Kidney (tissue), 14 donors: ENCODE results near the gene ABHD6. TPM values are rescaled to one million over a fixed set of nuclear protein-coding genes. Genes with fewer than 3 reads are reported as not detected.
"Not testable (repeated sequence)": the region's sequence is repeated elsewhere in the genome, so short reads cannot be mapped to it uniquely, and the experiment has no call there.

ENCODE experiments used
- DNase-seq, 5 donors: peaks; one replicate each; pipeline ENCODE4 v3.0.0-alpha.2; 2013 to 2020
- FAIRE-seq: peaks from 2 replicates; lab custom pipeline; 2012; peaks lifted over from hg19 to GRCh38; lab: Jason Lieb, UNC
- H3K27ac ChIP-seq, 2 donors: one replicate each; pipeline ENCODE4 v1.7.0; 2013; ENCODE audit warnings: low read depth in 2 of 2, low read length in 2 of 2, inconsistent platforms in 1 of 2
- H3K27me3 ChIP-seq: one replicate; pipeline ENCODE4 v1.7.1; 2013; ENCODE audit warnings: low read length, inconsistent platforms; ENCODE audit not compliant: control insufficient read depth, insufficient read depth
- H3K36me3 ChIP-seq, 3 donors: one replicate each; pipeline versions ENCODE4 v1.7.0 to v1.7.1; 2013; ENCODE audit warnings: low read length in 3 of 3, control low read depth in 1 of 3, inconsistent platforms in 1 of 3; ENCODE audit not compliant: insufficient read depth in 3 of 3, control insufficient read depth in 2 of 3
- H3K4me1 ChIP-seq, 3 donors: one replicate each; pipeline versions ENCODE4 v1.7.0 to v1.7.1; 2013; ENCODE audit warnings: low read length in 3 of 3, inconsistent platforms in 1 of 3, low read depth in 1 of 3; ENCODE audit not compliant: control insufficient read depth in 2 of 3, insufficient read depth in 2 of 3
- H3K4me3 ChIP-seq, 3 donors: one replicate each; pipeline versions ENCODE4 v1.7.0 to v1.8.1; 2013; ENCODE audit warnings: low read length in 3 of 3, control low read depth in 1 of 3, inconsistent platforms in 1 of 3
- H3K9ac ChIP-seq, 3 donors: one replicate each; pipeline versions ENCODE4 v1.7.0 to v1.7.1; 2013; ENCODE audit warnings: low read length in 3 of 3, control low read depth in 1 of 3, inconsistent platforms in 1 of 3
- H3K9me3 ChIP-seq, 3 donors: one replicate each; pipeline versions ENCODE4 v1.7.0 to v1.7.1; 2013; ENCODE audit warnings: low read length in 3 of 3, control low read depth in 1 of 3, inconsistent platforms in 1 of 3; ENCODE audit not compliant: control insufficient read depth in 2 of 3, insufficient read depth in 1 of 3
- intact Hi-C: fragments of 100-400 bp; cut with DNase I; formaldehyde crosslinking; loops from one replicate; pipeline ENCODE4 v1.11.1; 2022
- polyA plus RNA-seq: library from polyadenylated mRNA; stranded (reverse); fragments of 350-450 nt; fragmentation: Illumina TruSeq; extraction: RNeasy Lipid Tissue Mini Kit (QIAGEN cat#74804); gene quantifications from one replicate; pipeline ENCODE4 v1.2.3, GENCODE V29; 2014; ENCODE audit warnings: low read depth, low replicate concordance; ENCODE audit not compliant: insufficient read depth
- total RNA-seq: library from RNA; stranded (reverse); fragmentation: NEBNext Ultra II Directional; extraction: Animal tissue kit (Norgen Biotek cat#: 25700); gene quantifications from one replicate; pipeline ENCODE4 v1.2.1, GENCODE V29; 2021
- TF ChIP-seq, protein P1 (sequence below): IDR thresholded peaks from 3 replicates; pipeline ENCODE4 v1.5.1; 2012; ENCODE audit warnings: mild to moderate bottlenecking, moderate library complexity, borderline replicate concordance; ENCODE audit not compliant: insufficient read depth; ENCODE audit errors: extremely low read depth
- donor health status: control.
- donor health status: control.
- donor health status: control.
- donor health status: control.
- donor health status: control.
- donor health status: DM: yes; HTN: yes; CAD: no.
- donor health status: Normal renal cell carcinoma (clear cell type).

Gene ABHD6
- total and polyA plus RNA-seq, 2 donors from 2014 or later, result 10.2 to 21.4 TPM

DNA sequence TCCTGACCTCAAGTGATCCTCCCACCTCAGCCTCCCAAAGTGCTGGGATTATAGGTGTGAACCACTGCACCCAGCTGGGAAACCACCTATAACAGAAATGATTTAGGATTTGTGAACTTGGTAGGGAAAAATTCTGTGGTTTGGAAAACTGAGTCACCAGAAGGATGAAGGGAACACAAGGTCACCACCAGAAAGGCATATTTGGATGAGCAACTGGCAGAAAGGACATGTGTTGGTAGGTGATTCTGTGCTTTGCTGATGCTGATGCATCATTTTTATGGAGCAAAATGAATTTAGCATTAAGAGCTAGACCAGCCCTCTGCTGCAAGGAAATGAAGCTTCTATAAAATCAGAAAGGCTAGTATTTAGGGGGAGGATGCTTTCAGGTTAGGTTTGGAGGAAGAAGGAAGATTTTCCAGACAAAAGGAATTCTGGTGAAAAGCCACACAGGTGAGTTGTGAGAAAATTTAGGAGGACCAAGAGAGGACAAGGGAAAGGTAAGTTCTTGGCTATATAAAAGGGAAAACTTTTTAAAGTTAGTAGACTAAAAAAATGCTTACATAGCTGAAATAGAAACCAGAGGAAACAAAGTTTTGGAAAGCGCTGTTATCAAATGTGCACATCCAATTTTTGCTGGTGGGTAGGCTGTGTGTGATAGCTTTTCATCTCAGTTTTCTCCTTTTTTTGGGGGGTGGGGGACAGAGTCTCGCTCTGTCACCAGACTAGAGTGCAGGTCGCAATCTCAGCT lies 98.7 kb downstream of the ABHD6 start:
- no peaks in the 10 kb centered on the region for H3K27me3 ChIP-seq
- H3K9me3 ChIP-seq, result no peaks in the 10 kb centered on the region
- H3K36me3 ChIP-seq, result peaks cover 0 to 3% (median 0%) of the 10 kb centered on the region in 3 donors
- peaks cover 0 to 18% (median 9%) of the 10 kb centered on the region in 3 donors for H3K4me1 ChIP-seq
- intact Hi-C loops, result loop anchor here (10.0 kb wide), 1 partner anchor 78 kb away; no protein-coding TSS in a partner anchor
- TF ChIP-seq, protein P1, sequence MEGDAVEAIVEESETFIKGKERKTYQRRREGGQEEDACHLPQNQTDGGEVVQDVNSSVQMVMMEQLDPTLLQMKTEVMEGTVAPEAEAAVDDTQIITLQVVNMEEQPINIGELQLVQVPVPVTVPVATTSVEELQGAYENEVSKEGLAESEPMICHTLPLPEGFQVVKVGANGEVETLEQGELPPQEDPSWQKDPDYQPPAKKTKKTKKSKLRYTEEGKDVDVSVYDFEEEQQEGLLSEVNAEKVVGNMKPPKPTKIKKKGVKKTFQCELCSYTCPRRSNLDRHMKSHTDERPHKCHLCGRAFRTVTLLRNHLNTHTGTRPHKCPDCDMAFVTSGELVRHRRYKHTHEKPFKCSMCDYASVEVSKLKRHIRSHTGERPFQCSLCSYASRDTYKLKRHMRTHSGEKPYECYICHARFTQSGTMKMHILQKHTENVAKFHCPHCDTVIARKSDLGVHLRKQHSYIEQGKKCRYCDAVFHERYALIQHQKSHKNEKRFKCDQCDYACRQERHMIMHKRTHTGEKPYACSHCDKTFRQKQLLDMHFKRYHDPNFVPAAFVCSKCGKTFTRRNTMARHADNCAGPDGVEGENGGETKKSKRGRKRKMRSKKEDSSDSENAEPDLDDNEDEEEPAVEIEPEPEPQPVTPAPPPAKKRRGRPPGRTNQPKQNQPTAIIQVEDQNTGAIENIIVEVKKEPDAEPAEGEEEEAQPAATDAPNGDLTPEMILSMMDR, result no peak
- no peak overlapping the region for H3K4me3 ChIP-seq
- FAIRE-seq (no peak), DNase-seq (no peak)
- H3K9ac ChIP-seq, result no peak overlapping the region
- H3K27ac ChIP-seq, result no peak overlapping the region

DNA sequence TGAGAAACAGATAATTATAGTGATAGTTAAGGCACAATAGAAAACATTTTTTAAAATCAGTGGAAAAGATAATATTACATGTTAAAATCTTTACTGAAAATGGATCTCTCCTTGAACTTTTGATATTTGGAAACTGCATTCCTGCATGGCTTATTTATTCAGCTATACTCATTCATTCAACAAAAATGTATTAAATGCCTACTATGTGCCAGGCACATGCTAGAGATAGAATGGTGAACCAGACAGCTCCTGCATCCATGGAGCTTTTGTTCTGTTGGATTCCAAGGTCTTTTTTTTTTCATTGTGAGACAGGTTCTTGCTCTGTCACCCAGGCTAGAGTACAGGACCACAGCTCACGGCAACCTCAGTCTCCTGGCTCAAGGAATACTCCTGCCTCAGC lies 99.6 kb downstream of the ABHD6 start:
- Histone ChIP-seq H3K4me3 (no peak overlapping the region), H3K9me3 (no peaks in the 10 kb centered on the region), H3K9ac (no peak overlapping the region), H3K27ac (no peak overlapping the region), H3K36me3 (peaks cover 0 to 3% (median 0%) of the 10 kb centered on the region in 3 donors), H3K4me1 (peaks cover 0 to 18% (median 4%) of the 10 kb centered on the region in 3 donors), H3K27me3 (no peaks in the 10 kb centered on the region)
- TF ChIP-seq, protein P1, result no peak
- DNase-seq, result no peak
- intact Hi-C loops, result loop anchor here (10.0 kb wide), 1 partner anchor 78 kb away; no protein-coding TSS in a partner anchor
- no peak for FAIRE-seq

DNA sequence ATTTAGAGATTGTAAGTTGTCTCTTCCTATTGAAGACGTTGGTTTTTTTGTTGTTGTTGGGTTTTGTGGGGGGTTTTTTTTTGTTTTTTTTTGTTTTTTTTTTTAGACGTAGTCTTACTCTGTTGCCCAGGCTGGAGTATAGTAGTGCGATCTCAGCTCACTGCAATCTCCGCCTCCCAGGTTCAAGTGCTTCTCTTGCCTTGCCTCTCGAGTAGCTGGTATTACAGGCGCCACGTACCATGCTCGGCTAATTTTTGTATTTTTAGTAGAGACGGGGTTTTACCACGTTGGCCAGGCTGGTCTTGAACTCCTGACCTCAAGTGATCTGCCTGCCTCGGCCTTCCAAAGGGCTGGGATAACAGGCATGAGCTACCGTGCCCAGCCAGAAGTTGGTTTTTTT lies 101.6 kb downstream of the ABHD6 start:
- H3K27ac ChIP-seq, DNase-seq, H3K27me3 ChIP-seq, FAIRE-seq, H3K36me3 ChIP-seq, H3K4me3 ChIP-seq, H3K9me3 ChIP-seq, H3K9ac ChIP-seq: not testable (repeated sequence)
- intact Hi-C loops, result loop anchor here (10.0 kb wide), 1 partner anchor 76 kb away; no protein-coding TSS in a partner anchor
- H3K4me1 ChIP-seq, result peaks cover 0 to 23% (median 11%) of the 10 kb centered on the region in 3 donors

DNA sequence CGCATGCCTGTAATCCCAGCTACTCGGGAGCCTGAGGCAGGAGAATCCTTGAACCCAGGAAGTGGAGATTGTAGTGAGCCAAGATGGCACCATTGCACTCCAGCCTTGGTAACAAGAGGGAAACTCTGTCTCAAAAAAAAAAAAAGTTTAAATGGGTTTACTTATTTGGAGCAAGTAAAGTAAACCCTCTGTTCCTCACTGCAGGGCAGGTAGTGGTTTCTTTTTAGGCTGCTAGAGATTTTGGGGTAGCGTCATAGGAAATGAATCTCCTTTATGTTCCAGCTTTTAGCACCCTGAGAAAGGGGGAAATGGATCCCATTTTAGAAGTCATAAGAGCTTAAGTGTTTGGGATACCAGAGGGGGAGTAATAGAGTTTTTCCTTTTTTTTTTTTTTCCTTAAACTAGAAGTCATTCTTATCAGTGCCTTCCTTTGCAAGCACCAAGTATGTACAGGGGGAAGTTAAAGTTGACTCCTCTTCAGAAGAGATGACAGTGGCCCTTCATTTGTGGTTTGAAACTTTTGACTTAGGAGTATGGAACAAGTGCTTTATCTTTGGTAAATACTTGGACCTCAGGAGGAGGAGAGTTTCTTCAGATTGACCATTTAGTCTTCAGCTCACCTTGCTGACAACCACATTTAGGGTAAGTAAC lies 103.1 kb downstream of the ABHD6 start:
- DNase-seq (no peak), FAIRE-seq (no peak)
- intact Hi-C loops, result no loop called here
- Histone ChIP-seq H3K9me3 (no peaks in the 10 kb centered on the region), H3K9ac (peak overlapping the region in 1 of 3 donors; percentile 15), H3K36me3 (peaks cover 0 to 3% (median 2%) of the 10 kb centered on the region in 3 donors), H3K4me3 (no peak overlapping the region), H3K27me3 (no peaks in the 10 kb centered on the region), H3K4me1 (peaks cover 0 to 16% (median 10%) of the 10 kb centered on the region in 3 donors), H3K27ac (no peak overlapping the region)
- TF ChIP-seq, protein P1, result no peak
